A673 (cell line): ENCODE data around the gene CREBRF.

Experiments used
- CTCF ChIP-seq: fragments of 300-800, 200-600 bp; sonication (generic); conservative IDR thresholded peaks from 2 replicates; pipeline ENCODE4 v1.5.1; 2017; ENCODE audit warnings: low read depth, mild to moderate bottlenecking, antibody characterized with exemption, low read length, moderate library complexity, mixed read lengths
- EZH2 ChIP-seq: fragments of 200-600 bp; sonication (generic); IDR thresholded peaks from 2 replicates; pipeline ENCODE4 v1.6.1; 2017; ENCODE audit warnings: borderline replicate concordance, low read depth, mild to moderate bottlenecking, mixed read lengths, antibody characterized with exemption, low read length; ENCODE audit not compliant: poor library complexity, severe bottlenecking

- no peak for TF ChIP-seq CTCF
- TF ChIP-seq EZH2, result no peak
Measured at GRCh38 chr5:173014671-173015070, 41.5 kb upstream of the CREBRF start.
